Lower lobe of right lung (tissue), 2 donors: ENCODE data around the gene ZCCHC14. TPM values are rescaled to one million over a fixed set of nuclear protein-coding genes. Genes with fewer than 3 reads are reported as not detected.

Experiments
- ATAC-seq, 2 donors: fragments of 200-7000 bp; cut with Tn5 transposase; one replicate each; pipeline ENCODE4 v1.9.1; 2020 to 2022; ENCODE audit warnings: mild to moderate bottlenecking in 2 of 2, moderate library complexity in 2 of 2
- DNase-seq: peaks from one replicate; pipeline ENCODE4 v3.0.0-alpha.2; 2020
- H3K27ac ChIP-seq: fragments of 200-600 bp; one replicate; pipeline ENCODE4 v1.8.0; 2022
- H3K27me3 ChIP-seq: fragments of 200-600 bp; one replicate; pipeline ENCODE4 v1.8.0; 2022; ENCODE audit warnings: low read depth
- H3K36me3 ChIP-seq: fragments of 200-600 bp; one replicate; pipeline ENCODE4 v1.8.0; 2022; ENCODE audit warnings: mild to moderate bottlenecking
- H3K4me1 ChIP-seq: fragments of 200-600 bp; one replicate; pipeline ENCODE4 v1.8.0; 2022
- H3K4me3 ChIP-seq: fragments of 200-600 bp; one replicate; pipeline ENCODE4 v1.8.0; 2022; ENCODE audit warnings: mild to moderate bottlenecking
- H3K9me3 ChIP-seq: fragments of 200-600 bp; one replicate; pipeline ENCODE4 v1.8.0; 2022
- CTCF ChIP-seq: fragments of 200-600 bp; IDR thresholded peaks from one replicate; pipeline ENCODE4 v1.8.0; 2022; ENCODE audit warnings: antibody characterized with exemption, mild to moderate bottlenecking
- intact Hi-C: fragments of 100-400 bp; cut with DNase I; formaldehyde crosslinking; loops from one replicate; pipeline ENCODE4 v1.11.0; 2022
- total RNA-seq: library from RNA; stranded (reverse); fragmentation: NEBNext Ultra II Directional; extraction: Animal tissue kit (Norgen Biotek cat#: 25700); gene quantifications from one replicate; pipeline ENCODE4 v1.2.1, GENCODE V29; 2021
- donor health status: DM: no; HTN: yes; CAD: no; lungs with severe emphysema.

Gene ZCCHC14
- total RNA-seq, 1 donor from 2014 or later = 23.9 TPM

- intact Hi-C loops = no loop called here
- TF ChIP-seq CTCF = no peak
- no peak overlapping the region for H3K4me3 ChIP-seq
- DNase-seq (no peak), ATAC-seq (no peak)
- H3K27me3 ChIP-seq = no peaks in the 10 kb centered on the region
- no peak overlapping the region for H3K27ac ChIP-seq
- H3K9me3 ChIP-seq = no peaks in the 10 kb centered on the region
- H3K4me1 ChIP-seq = no peaks in the 10 kb centered on the region
- peaks cover 57% of the 10 kb centered on the region for H3K36me3 ChIP-seq
Measured at GRCh38 chr16:87425941-87426340, 66.9 kb downstream of the ZCCHC14 start.

- no peak for DNase-seq
- intact Hi-C loops = no loop called here
- H3K27ac ChIP-seq = no peak overlapping the region
- no peaks in the 10 kb centered on the region for H3K27me3 ChIP-seq
- peaks cover 63% of the 10 kb centered on the region for H3K36me3 ChIP-seq
- no peak overlapping the region for H3K4me3 ChIP-seq
- H3K9me3 ChIP-seq = no peaks in the 10 kb centered on the region
- ATAC-seq = no peak
- no peaks in the 10 kb centered on the region for H3K4me1 ChIP-seq
- no peak for TF ChIP-seq CTCF
Measured at GRCh38 chr16:87424266-87424665, 68.6 kb downstream of the ZCCHC14 start.

- Histone ChIP-seq H3K36me3 (peaks cover 66% of the 10 kb centered on the region), H3K4me3 (no peak overlapping the region), H3K27ac (no peak overlapping the region), H3K27me3 (no peaks in the 10 kb centered on the region), H3K4me1 (no peaks in the 10 kb centered on the region), H3K9me3 (no peaks in the 10 kb centered on the region)
- intact Hi-C loops = no loop called here
- no peak for ATAC-seq
- no peak for TF ChIP-seq CTCF
- DNase-seq = no peak
Measured at GRCh38 chr16:87423429-87423828, 69.4 kb downstream of the ZCCHC14 start.

- H3K27ac ChIP-seq = no peak overlapping the region
- no peak for TF ChIP-seq CTCF
- no peaks in the 10 kb centered on the region for H3K27me3 ChIP-seq
- H3K9me3 ChIP-seq = no peaks in the 10 kb centered on the region
- ATAC-seq (no peak), DNase-seq (no peak)
- H3K36me3 ChIP-seq = peaks cover 75% of the 10 kb centered on the region
- no peaks in the 10 kb centered on the region for H3K4me1 ChIP-seq
- H3K4me3 ChIP-seq = no peak overlapping the region
- intact Hi-C loops = no loop called here
Measured at GRCh38 chr16:87422106-87422505, 70.7 kb downstream of the ZCCHC14 start.

- peaks cover 83% of the 10 kb centered on the region for H3K36me3 ChIP-seq
- H3K4me1 ChIP-seq = no peaks in the 10 kb centered on the region
- no peak for TF ChIP-seq CTCF
- no peaks in the 10 kb centered on the region for H3K27me3 ChIP-seq
- DNase-seq (no peak), ATAC-seq (no peak)
- intact Hi-C loops = no loop called here
- no peaks in the 10 kb centered on the region for H3K9me3 ChIP-seq
- no peak overlapping the region for H3K27ac ChIP-seq
- no peak overlapping the region for H3K4me3 ChIP-seq
Measured at GRCh38 chr16:87421003-87421912, 71.6 kb downstream of the ZCCHC14 start.
